ENCODE results near the gene BAIAP3.

Gene BAIAP3

GRCh38 chr16:1314399-1315068 is 18.9 kb upstream of the BAIAP3 start:
- no peak for TF ChIP-seq CTCF (IDR thresholded peaks at IDR 0.05; ENCODE audit: borderline replicate concordance, insufficient read depth, low read depth, low read length)

GRCh38 chr16:1315081-1316032 is 18.1 kb upstream of the BAIAP3 start:
- no peak for TF ChIP-seq CTCF (IDR thresholded peaks at IDR 0.05; ENCODE audit: borderline replicate concordance, insufficient read depth, low read depth, low read length)

More at GRCh38 chr16:1314399-1315068, 18.9 kb upstream of the BAIAP3 start:
- H3K4me3 ChIP-seq (ENCODE audit: low read depth, low read length), result no peak overlapping the region

GRCh38 chr16:1316033-1316405 is 17.4 kb upstream of the BAIAP3 start:
- H3K4me3 ChIP-seq (ENCODE audit: low read depth, low read length), result no peak overlapping the region
- TF ChIP-seq CTCF (IDR thresholded peaks at IDR 0.05; ENCODE audit: borderline replicate concordance, insufficient read depth, low read depth, low read length), result no peak

More at GRCh38 chr16:1315081-1316032, 18.1 kb upstream of the BAIAP3 start:
- H3K4me3 ChIP-seq (ENCODE audit: low read depth, low read length), result no peak overlapping the region

GRCh38 chr16:1317479-1318267 is 15.8 kb upstream of the BAIAP3 start:
- TF ChIP-seq CTCF (IDR thresholded peaks at IDR 0.05; ENCODE audit: borderline replicate concordance, insufficient read depth, low read depth, low read length), result no peak
- no peak overlapping the region for H3K4me3 ChIP-seq (ENCODE audit: low read depth, low read length)

- TF ChIP-seq CTCF (IDR thresholded peaks at IDR 0.05; ENCODE audit: borderline replicate concordance, insufficient read depth, low read depth, low read length), result no peak
- H3K4me3 ChIP-seq (ENCODE audit: low read depth, low read length), result no peak overlapping the region
These were observed 15.2 kb upstream of the BAIAP3 start for GRCh38 chr16:1318268-1318545.

GRCh38 chr16:1319041-1319440 is 14.4 kb upstream of the BAIAP3 start:
- no peak overlapping the region for H3K4me3 ChIP-seq (ENCODE audit: low read depth, low read length)
- TF ChIP-seq CTCF (IDR thresholded peaks at IDR 0.05; ENCODE audit: borderline replicate concordance, insufficient read depth, low read depth, low read length), result no peak
